Dendritic cell treated with granulocyte-macrophage colony-stimulating factor and Interleukin-4, amounts not matched to agents 40 ng/mL and 50 ng/mL, for 4 days (primary cell): ENCODE data around the gene ORM2.

Experiments
- H3K27ac Mint-ChIP-seq: one replicate; pipeline ENCODE4 v1.8.0; 2022; ENCODE audit warnings: mild to moderate bottlenecking, mixed read lengths
- H3K27me3 Mint-ChIP-seq: one replicate; pipeline ENCODE4 v1.8.0; 2022; ENCODE audit warnings: mild to moderate bottlenecking, mixed read lengths
- H3K36me3 Mint-ChIP-seq: one replicate; pipeline ENCODE4 v1.8.0; 2022; ENCODE audit warnings: low read depth, mixed read lengths
- H3K4me1 Mint-ChIP-seq: one replicate; pipeline ENCODE4 v1.8.0; 2022; ENCODE audit warnings: low read depth, mixed read lengths
- H3K4me3 Mint-ChIP-seq: one replicate; pipeline ENCODE4 v1.8.0; 2022; ENCODE audit warnings: mild to moderate bottlenecking, moderate library complexity, mixed read lengths
- H3K9me3 Mint-ChIP-seq: one replicate; pipeline ENCODE4 v1.8.0; 2022; ENCODE audit warnings: mixed read lengths
- intact Hi-C: fragments of 100-400 bp; cut with micrococcal nuclease; formaldehyde crosslinking; loops from one replicate; pipeline ENCODE4 v1.15.0; 2022

ORM2 gene

GRCh38 chr9:114301798-114302565, 27.7 kb upstream of the ORM2 start:
- no peak overlapping the region for H3K4me3 Mint-ChIP-seq
- H3K9me3 Mint-ChIP-seq, result no peaks in the 10 kb centered on the region
- H3K36me3 Mint-ChIP-seq, result no peaks in the 10 kb centered on the region
- intact Hi-C loops, result no loop called here
- H3K4me1 Mint-ChIP-seq, result no peaks in the 10 kb centered on the region
- no peak overlapping the region for H3K27ac Mint-ChIP-seq
- peaks cover 10% of the 10 kb centered on the region for H3K27me3 Mint-ChIP-seq

GRCh38 chr9:114302727-114303126, 26.9 kb upstream of the ORM2 start:
- H3K27ac Mint-ChIP-seq, result no peak overlapping the region
- no peaks in the 10 kb centered on the region for H3K36me3 Mint-ChIP-seq
- H3K4me3 Mint-ChIP-seq, result no peak overlapping the region
- intact Hi-C loops, result no loop called here
- no peaks in the 10 kb centered on the region for H3K9me3 Mint-ChIP-seq
- H3K27me3 Mint-ChIP-seq, result peaks cover 13% of the 10 kb centered on the region
- H3K4me1 Mint-ChIP-seq, result no peaks in the 10 kb centered on the region

- Mint-ChIP-seq H3K36me3 (no peaks in the 10 kb centered on the region), H3K27ac (no peak overlapping the region)
- intact Hi-C loops, result no loop called here
Measured at GRCh38 chr9:114303571-114303970, 26.1 kb upstream of the ORM2 start.

GRCh38 chr9:114303977-114304376, 25.7 kb upstream of the ORM2 start:
- Mint-ChIP-seq H3K27me3 (peaks cover 13% of the 10 kb centered on the region), H3K9me3 (no peaks in the 10 kb centered on the region), H3K4me3 (no peak overlapping the region), H3K4me1 (no peaks in the 10 kb centered on the region), H3K36me3 (no peaks in the 10 kb centered on the region), H3K27ac (no peak overlapping the region)
- intact Hi-C loops, result no loop called here

More at GRCh38 chr9:114303571-114303970, 26.1 kb upstream of the ORM2 start:
- no peaks in the 10 kb centered on the region for H3K4me1 Mint-ChIP-seq
- H3K27me3 Mint-ChIP-seq, result peaks cover 13% of the 10 kb centered on the region
- H3K4me3 Mint-ChIP-seq, result no peak overlapping the region
- no peaks in the 10 kb centered on the region for H3K9me3 Mint-ChIP-seq

GRCh38 chr9:114304416-114305188, 25.1 kb upstream of the ORM2 start:
- Mint-ChIP-seq H3K27ac (no peak overlapping the region), H3K9me3 (no peaks in the 10 kb centered on the region), H3K4me3 (no peak overlapping the region), H3K27me3 (peaks cover 11% of the 10 kb centered on the region), H3K36me3 (no peaks in the 10 kb centered on the region), H3K4me1 (no peaks in the 10 kb centered on the region)
- intact Hi-C loops, result no loop called here

GRCh38 chr9:114307899-114308267, 21.8 kb upstream of the ORM2 start:
- no peaks in the 10 kb centered on the region for H3K36me3 Mint-ChIP-seq
- no peak overlapping the region for H3K4me3 Mint-ChIP-seq
- intact Hi-C loops, result no loop called here
- H3K27me3 Mint-ChIP-seq, result peaks cover 11% of the 10 kb centered on the region
- H3K27ac Mint-ChIP-seq, result no peak overlapping the region
- H3K9me3 Mint-ChIP-seq, result no peaks in the 10 kb centered on the region
- H3K4me1 Mint-ChIP-seq, result no peaks in the 10 kb centered on the region

GRCh38 chr9:114308361-114308950, 21.2 kb upstream of the ORM2 start:
- H3K4me3 Mint-ChIP-seq, result no peak overlapping the region
- H3K36me3 Mint-ChIP-seq, result no peaks in the 10 kb centered on the region
- no peaks in the 10 kb centered on the region for H3K9me3 Mint-ChIP-seq
- H3K27ac Mint-ChIP-seq, result no peak overlapping the region
- H3K4me1 Mint-ChIP-seq, result no peaks in the 10 kb centered on the region
- H3K27me3 Mint-ChIP-seq, result peaks cover 11% of the 10 kb centered on the region
- intact Hi-C loops, result no loop called here

GRCh38 chr9:114309096-114309495, 20.6 kb upstream of the ORM2 start:
- intact Hi-C loops, result no loop called here
- Mint-ChIP-seq H3K27ac (no peak overlapping the region), H3K9me3 (no peaks in the 10 kb centered on the region), H3K27me3 (peaks cover 11% of the 10 kb centered on the region), H3K4me1 (no peaks in the 10 kb centered on the region), H3K36me3 (no peaks in the 10 kb centered on the region), H3K4me3 (no peak overlapping the region)

GRCh38 chr9:114310471-114311450, 18.9 kb upstream of the ORM2 start:
- intact Hi-C loops, result no loop called here
- no peaks in the 10 kb centered on the region for H3K9me3 Mint-ChIP-seq
- H3K36me3 Mint-ChIP-seq, result no peaks in the 10 kb centered on the region
- no peak overlapping the region for H3K4me3 Mint-ChIP-seq
- no peaks in the 10 kb centered on the region for H3K4me1 Mint-ChIP-seq
- H3K27ac Mint-ChIP-seq, result no peak overlapping the region
- peaks cover 9% of the 10 kb centered on the region for H3K27me3 Mint-ChIP-seq

GRCh38 chr9:114311571-114312512, 17.8 kb upstream of the ORM2 start:
- intact Hi-C loops, result no loop called here
- H3K9me3 Mint-ChIP-seq, result no peaks in the 10 kb centered on the region
- H3K36me3 Mint-ChIP-seq, result no peaks in the 10 kb centered on the region
- peaks cover 5% of the 10 kb centered on the region for H3K27me3 Mint-ChIP-seq
- no peak overlapping the region for H3K27ac Mint-ChIP-seq
- H3K4me3 Mint-ChIP-seq, result no peak overlapping the region
- H3K4me1 Mint-ChIP-seq, result no peaks in the 10 kb centered on the region

- Mint-ChIP-seq H3K27ac (no peak overlapping the region), H3K9me3 (no peaks in the 10 kb centered on the region), H3K36me3 (no peaks in the 10 kb centered on the region), H3K4me3 (no peak overlapping the region), H3K27me3 (peaks cover 2% of the 10 kb centered on the region), H3K4me1 (no peaks in the 10 kb centered on the region)
- intact Hi-C loops, result no loop called here
Measured at GRCh38 chr9:114312513-114312875, 17.2 kb upstream of the ORM2 start.

- Mint-ChIP-seq H3K4me1 (peaks cover 6% of the 10 kb centered on the region), H3K4me3 (no peak overlapping the region), H3K9me3 (no peaks in the 10 kb centered on the region), H3K27ac (no peak overlapping the region), H3K36me3 (no peaks in the 10 kb centered on the region), H3K27me3 (no peaks in the 10 kb centered on the region)
- intact Hi-C loops, result no loop called here
Measured at GRCh38 chr9:114313186-114313585, 16.5 kb upstream of the ORM2 start.
